MV-4-11 (cell line): ENCODE measurements around the gene KRT83.
"Not testable (repeated sequence)": the region's sequence is repeated elsewhere in the genome, so short reads cannot be mapped to it uniquely, and the experiment has no call there.

Source experiments
- DNase-seq: peaks from one replicate; lab custom pipeline; 2025; lab: John Stamatoyannopoulos, UW

KRT83 gene

GRCh38 chr12:52331833-52332232 is 10.6 kb upstream of the KRT83 start:
- DNase-seq: no peak

- no peak for DNase-seq
Measured at GRCh38 chr12:52331039-52331438, 9.8 kb upstream of the KRT83 start.

GRCh38 chr12:52327830-52328500 is 6.8 kb upstream of the KRT83 start:
- DNase-seq: no peak

GRCh38 chr12:52327052-52327829 is 6.0 kb upstream of the KRT83 start:
- peak; percentile 86 for DNase-seq

GRCh38 chr12:52324153-52324444 is 2.9 kb upstream of the KRT83 start:
- DNase-seq: no peak

- no peak for DNase-seq
Measured at GRCh38 chr12:52323416-52324152, 2.4 kb upstream of the KRT83 start.

GRCh38 chr12:52323001-52323400 is 1.8 kb upstream of the KRT83 start:
- DNase-seq: no peak

GRCh38 chr12:52322069-52322468 is 871 bp upstream of the KRT83 start:
- no peak for DNase-seq

- no peak for DNase-seq
Measured at GRCh38 chr12:52321418-52321817, 220 bp upstream of the KRT83 start.

GRCh38 chr12:52319097-52319496 is 2.1 kb downstream of the KRT83 start:
- no peak for DNase-seq

- no peak for DNase-seq
Measured at GRCh38 chr12:52318241-52318990, 2.8 kb downstream of the KRT83 start.

GRCh38 chr12:52317468-52318052 is 3.6 kb downstream of the KRT83 start:
- DNase-seq: no peak

GRCh38 chr12:52316701-52317100 is 4.5 kb downstream of the KRT83 start:
- DNase-seq: no peak

- no peak for DNase-seq
Measured at GRCh38 chr12:52316290-52316689, 4.9 kb downstream of the KRT83 start.

- not testable (repeated sequence) for DNase-seq
Measured at GRCh38 chr12:52315721-52316120, 5.5 kb downstream of the KRT83 start.

- no peak for DNase-seq
Measured at GRCh38 chr12:52314511-52314910, 6.7 kb downstream of the KRT83 start.

GRCh38 chr12:52313926-52314325 is 7.3 kb downstream of the KRT83 start:
- no peak for DNase-seq

GRCh38 chr12:52313461-52313860 is 7.7 kb downstream of the KRT83 start:
- no peak for DNase-seq

GRCh38 chr12:52312086-52312485 is 9.1 kb downstream of the KRT83 start:
- DNase-seq: no peak

- no peak for DNase-seq
Measured at GRCh38 chr12:52311285-52311648, 9.9 kb downstream of the KRT83 start.

- no peak for DNase-seq
Measured at GRCh38 chr12:52310622-52311284, 10.4 kb downstream of the KRT83 start.
